Gastrocnemius medialis (tissue), 4 donors: ENCODE results near the gene GIGYF2. TPM values are rescaled to one million over a fixed set of nuclear protein-coding genes. Genes with fewer than 3 reads are reported as not detected.

Experiments
- ATAC-seq, 2 donors: fragments of 150-250 bp; one replicate each; pipeline ENCODE4 v1.9.1; 2016
- DNase-seq, 2 donors: peaks; one replicate each; pipeline ENCODE4 v3.0.0-alpha.2; 2019
- H3K27ac ChIP-seq, 4 donors: fragments of 200-600 bp; sonication (generic); 1 replicate in 1 of 4; 2 replicates in 3 of 4; pipeline ENCODE4 v1.5.1; 2016 to 2018; ENCODE audit warnings: mild to moderate bottlenecking in 2 of 4, moderate library complexity in 1 of 4
- H3K27me3 ChIP-seq, 3 donors: fragments of 200-600 bp; sonication (generic) in 2 of 3; 1 replicate in 1 of 3; 2 replicates in 2 of 3; pipeline versions ENCODE4 v1.5.1 to v1.6.0; 2016 to 2019; ENCODE audit warnings: mild to moderate bottlenecking in 1 of 3, moderate library complexity in 1 of 3
- H3K36me3 ChIP-seq, 2 donors: fragments of 200-600 bp; sonication (generic) in 1 of 2; one replicate each; pipeline ENCODE4 v1.5.1; 2017 to 2018
- H3K4me1 ChIP-seq, 2 donors: fragments of 200-600 bp; sonication (generic) in 1 of 2; one replicate each; pipeline ENCODE4 v1.5.1; 2016 to 2017; ENCODE audit warnings: mild to moderate bottlenecking in 2 of 2
- H3K4me3 ChIP-seq, 4 donors: fragments of 200-600 bp; sonication (generic) in 3 of 4; 1 replicate in 1 of 4; 2 replicates in 3 of 4; pipeline ENCODE4 v1.5.1; 2016 to 2019; ENCODE audit warnings: mild to moderate bottlenecking in 2 of 4
- H3K9me3 ChIP-seq, 3 donors: fragments of 200-600 bp; sonication (generic) in 2 of 3; 1 replicate in 1 of 3; 2 replicates in 2 of 3; pipeline ENCODE4 v1.5.1; 2016 to 2019
- POLR2A ChIP-seq, 2 donors: fragments of 450-650 bp; IDR thresholded peaks; one replicate each; pipeline ENCODE4 v1.6.1; 2017; ENCODE audit warnings: antibody characterized with exemption in 2 of 2, mild to moderate bottlenecking in 2 of 2, moderate library complexity in 2 of 2
- in situ Hi-C, 4 donors: fragments of 200-750 bp; cut with MboI; loops; one replicate each; pipeline versions ENCODE4 v1.15.0 to v1.8.0; 2017; ENCODE audit warnings: low sequenced_read_pairs in 4 of 4
- intact Hi-C: fragments of 100-400 bp; cut with DNase I; formaldehyde crosslinking; loops from one replicate; pipeline ENCODE4 v1.15.1; 2023; ENCODE audit warnings: low total_unique reads
- total RNA-seq, 4 donors: library from RNA; depleted of rRNA; stranded (reverse); fragments of >200 nt; gene quantifications; one replicate each; pipeline versions ENCODE4 v1.1.0 to v1.2.3, GENCODE V29; 2016
- TF ChIP-seq, protein P1 (sequence below), 5 experiments: fragments of 450-650 bp in 3 of 5; fragments of 200-600 bp in 2 of 5; sonication (generic) in 2 of 5; IDR thresholded peaks in 4 of 5; conservative IDR thresholded peaks in 1 of 5; 1 replicate in 4 of 5; 2 replicates in 1 of 5; pipeline ENCODE4 v1.5.1; 2016 to 2019; ENCODE audit warnings: antibody characterized with exemption in 5 of 5, mild to moderate bottlenecking in 3 of 5, moderate library complexity in 3 of 5

The GIGYF2 gene
- total RNA-seq, 4 donors from 2014 or later = 55.7 to 87.8 (median 66.1) TPM

DNA sequence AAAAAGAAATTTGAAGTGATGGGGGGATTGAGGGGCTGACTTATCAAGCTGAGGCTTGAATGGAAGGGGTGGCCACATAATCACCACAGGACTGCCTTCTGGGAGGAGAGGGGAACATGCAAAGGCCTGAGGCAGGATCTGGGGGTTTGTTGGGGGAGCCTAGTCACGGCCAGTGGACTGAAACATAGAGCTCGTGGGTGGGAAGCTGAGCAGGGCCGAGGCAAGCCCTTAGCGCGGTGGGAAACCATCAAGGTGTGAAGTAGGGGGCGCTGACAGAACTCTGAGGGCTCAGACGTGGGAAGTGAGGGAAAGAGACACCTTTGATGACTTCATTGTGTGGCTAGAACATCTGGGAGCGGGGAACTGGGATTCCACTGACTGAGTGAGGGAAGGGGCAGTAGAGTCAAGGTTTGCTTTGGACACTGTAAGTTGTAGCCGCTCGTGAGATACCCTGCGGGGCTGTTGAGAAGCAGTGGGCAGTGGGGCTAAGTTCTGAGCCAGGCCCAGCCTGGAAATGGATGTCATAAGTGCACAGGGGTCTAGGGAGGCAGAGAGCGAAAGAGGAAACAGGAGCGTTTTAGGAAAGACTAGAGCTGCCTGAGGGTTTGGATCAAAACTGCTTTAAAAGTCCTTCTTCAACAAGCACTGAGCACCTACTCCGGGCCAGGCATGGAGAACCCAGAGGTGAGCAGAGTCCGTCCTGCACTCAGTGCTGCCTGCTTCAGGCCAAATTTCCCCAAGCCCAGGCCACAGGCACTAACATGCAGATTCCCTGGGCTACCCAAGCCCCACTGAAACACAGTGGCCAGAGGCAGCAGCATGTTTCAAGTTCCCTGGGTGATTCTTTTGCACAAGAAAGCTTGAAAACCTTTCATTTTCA, 172.2 kb downstream of the GIGYF2 start:
- DNase-seq (no peak), ATAC-seq (no peak)
- Histone ChIP-seq H3K4me1 (no peaks in the 10 kb centered on the region), H3K9me3 (no peaks in the 10 kb centered on the region), H3K27me3 (no peaks in the 10 kb centered on the region), H3K27ac (no peak overlapping the region), H3K4me3 (no peak overlapping the region), H3K36me3 (no peaks in the 10 kb centered on the region)
- in situ Hi-C loops (loop anchor here in 1 of 4 donors (25.0 kb wide), 1 partner anchor 257 kb away; no protein-coding TSS in a partner anchor), intact Hi-C loops (no loop called here)
- TF ChIP-seq, protein P1, sequence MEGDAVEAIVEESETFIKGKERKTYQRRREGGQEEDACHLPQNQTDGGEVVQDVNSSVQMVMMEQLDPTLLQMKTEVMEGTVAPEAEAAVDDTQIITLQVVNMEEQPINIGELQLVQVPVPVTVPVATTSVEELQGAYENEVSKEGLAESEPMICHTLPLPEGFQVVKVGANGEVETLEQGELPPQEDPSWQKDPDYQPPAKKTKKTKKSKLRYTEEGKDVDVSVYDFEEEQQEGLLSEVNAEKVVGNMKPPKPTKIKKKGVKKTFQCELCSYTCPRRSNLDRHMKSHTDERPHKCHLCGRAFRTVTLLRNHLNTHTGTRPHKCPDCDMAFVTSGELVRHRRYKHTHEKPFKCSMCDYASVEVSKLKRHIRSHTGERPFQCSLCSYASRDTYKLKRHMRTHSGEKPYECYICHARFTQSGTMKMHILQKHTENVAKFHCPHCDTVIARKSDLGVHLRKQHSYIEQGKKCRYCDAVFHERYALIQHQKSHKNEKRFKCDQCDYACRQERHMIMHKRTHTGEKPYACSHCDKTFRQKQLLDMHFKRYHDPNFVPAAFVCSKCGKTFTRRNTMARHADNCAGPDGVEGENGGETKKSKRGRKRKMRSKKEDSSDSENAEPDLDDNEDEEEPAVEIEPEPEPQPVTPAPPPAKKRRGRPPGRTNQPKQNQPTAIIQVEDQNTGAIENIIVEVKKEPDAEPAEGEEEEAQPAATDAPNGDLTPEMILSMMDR (IDR thresholded peaks at IDR 0.05 in 4 of 5, conservative IDR thresholded peaks at IDR 0.05 in 1 of 5) = no peak
- no peak for TF ChIP-seq POLR2A (IDR thresholded peaks at IDR 0.05)

DNA sequence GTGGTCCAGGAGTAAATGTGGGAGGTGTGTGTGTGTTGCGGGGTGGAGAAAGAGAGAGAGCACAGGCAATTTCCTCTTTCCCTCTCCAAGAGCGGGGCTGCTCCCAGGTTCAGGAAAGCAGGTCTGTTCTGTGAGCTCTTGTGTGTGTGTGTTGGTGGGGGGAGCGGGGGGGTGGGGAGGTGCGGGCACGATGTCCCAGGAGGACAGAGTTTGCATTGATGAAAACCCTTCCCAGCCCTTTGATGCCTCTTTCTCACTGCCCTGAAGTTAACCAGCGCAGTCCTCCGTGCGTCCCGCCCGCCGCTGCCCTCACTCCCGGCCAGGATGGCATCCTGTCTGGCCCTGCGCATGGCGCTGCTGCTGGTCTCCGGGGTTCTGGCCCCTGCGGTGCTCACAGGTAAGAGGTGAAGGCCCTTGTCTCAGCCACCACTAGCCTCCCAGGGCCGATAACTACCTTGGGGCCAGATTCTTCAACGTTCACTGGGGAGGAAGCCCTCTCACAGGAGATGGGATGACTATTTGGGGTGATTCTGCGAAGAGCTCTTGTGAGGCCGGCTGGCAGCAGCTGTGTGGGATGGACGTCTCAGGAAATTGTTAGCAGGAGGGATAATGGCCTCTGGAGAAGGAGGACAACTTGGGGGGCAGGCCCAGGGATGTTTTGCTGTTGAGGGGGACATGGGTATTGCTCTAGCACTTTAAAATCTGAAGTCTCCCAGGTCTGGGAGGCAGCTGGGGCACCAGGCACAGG, 173.1 kb downstream of the GIGYF2 start, which contains the start of gene SNORC:
Gene SNORC (plus strand): TSS at position 247 of the 748 bp plus-strand sequence. CDS start 78 bp downstream, at position 325.
- H3K4me3 ChIP-seq = no peak within 1 kb of the TSS
- H3K36me3 ChIP-seq = no peaks in the 10 kb centered on the region
- no peaks in the 10 kb centered on the region for H3K9me3 ChIP-seq
- in situ Hi-C loops = loop anchor here in 1 of 4 donors (25.0 kb wide), 1 partner anchor 258 kb away; no protein-coding TSS in a partner anchor
- H3K27me3 ChIP-seq = no peaks in the 10 kb centered on the region
- H3K27ac ChIP-seq = no peak within 1 kb of the TSS
- DNase-seq (no peak), ATAC-seq (no peak)
- TF ChIP-seq POLR2A (IDR thresholded peaks at IDR 0.05) = no peak
- TF ChIP-seq, protein P1 (IDR thresholded peaks at IDR 0.05 in 4 of 5, conservative IDR thresholded peaks at IDR 0.05 in 1 of 5) = no peak
- H3K4me1 ChIP-seq = no peaks in the 10 kb centered on the region
- intact Hi-C loops = no loop called here

- ATAC-seq = no peak
- DNase-seq = no peak
- Histone ChIP-seq H3K9me3 (no peaks in the 10 kb centered on the region), H3K27ac (no peak overlapping the region), H3K27me3 (no peaks in the 10 kb centered on the region), H3K4me1 (peaks cover 0 to 4% of the 10 kb centered on the region in 2 donors), H3K36me3 (no peaks in the 10 kb centered on the region), H3K4me3 (no peak overlapping the region)
- TF ChIP-seq, protein P1 (IDR thresholded peaks at IDR 0.05 in 4 of 5, conservative IDR thresholded peaks at IDR 0.05 in 1 of 5) = no peak
- TF ChIP-seq POLR2A (IDR thresholded peaks at IDR 0.05) = no peak
- intact Hi-C loops = no loop called here
- in situ Hi-C loops = loop anchor here in 1 of 4 donors (25.0 kb wide), 1 partner anchor 259 kb away; no protein-coding TSS in a partner anchor
Measured at GRCh38 chr2:232870766-232871371, 173.7 kb downstream of the GIGYF2 start.

DNA sequence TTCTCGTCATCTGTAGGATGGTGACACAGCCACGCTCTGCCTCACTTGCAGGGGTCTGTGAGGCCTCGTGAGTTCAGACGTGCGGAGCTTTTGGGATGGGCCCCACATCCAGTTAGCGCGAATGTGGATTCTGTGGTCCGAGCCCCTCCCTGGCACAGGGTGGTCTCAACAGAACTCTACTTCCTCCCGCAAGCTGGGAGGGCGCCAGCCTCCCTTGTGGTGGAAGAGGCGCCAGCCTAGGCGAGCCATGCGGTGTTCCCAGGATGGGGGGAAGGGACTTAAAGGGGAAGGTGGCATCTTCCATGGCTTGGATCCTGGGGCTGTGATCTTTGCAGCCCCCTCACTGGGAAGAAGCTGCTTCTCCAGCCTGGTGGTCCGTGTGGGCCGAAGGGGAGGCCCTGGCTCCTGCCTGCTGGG, 174.3 kb downstream of the GIGYF2 start:
- Histone ChIP-seq H3K4me3 (no peak overlapping the region), H3K27me3 (no peaks in the 10 kb centered on the region), H3K9me3 (no peaks in the 10 kb centered on the region), H3K4me1 (peaks cover 0 to 4% of the 10 kb centered on the region in 2 donors), H3K27ac (no peak overlapping the region), H3K36me3 (no peaks in the 10 kb centered on the region)
- ATAC-seq (no peak), DNase-seq (no peak)
- TF ChIP-seq, protein P1 (IDR thresholded peaks at IDR 0.05 in 4 of 5, conservative IDR thresholded peaks at IDR 0.05 in 1 of 5) = no peak
- no peak for TF ChIP-seq POLR2A (IDR thresholded peaks at IDR 0.05)
- in situ Hi-C loops (loop anchor here in 1 of 4 donors (25.0 kb wide), 1 partner anchor 259 kb away; no protein-coding TSS in a partner anchor), intact Hi-C loops (no loop called here)
